ENCODE measurements around the gene RDH5. TPM values are rescaled to one million over a fixed set of nuclear protein-coding genes. Genes with fewer than 3 reads are reported as not detected.
A peak's percentile ranks its signal among the peaks of the same experiment; 100 is the strongest.

RDH5 gene
- total RNA-seq, 1 donor from 2014 or later: 9.7 TPM

DNA sequence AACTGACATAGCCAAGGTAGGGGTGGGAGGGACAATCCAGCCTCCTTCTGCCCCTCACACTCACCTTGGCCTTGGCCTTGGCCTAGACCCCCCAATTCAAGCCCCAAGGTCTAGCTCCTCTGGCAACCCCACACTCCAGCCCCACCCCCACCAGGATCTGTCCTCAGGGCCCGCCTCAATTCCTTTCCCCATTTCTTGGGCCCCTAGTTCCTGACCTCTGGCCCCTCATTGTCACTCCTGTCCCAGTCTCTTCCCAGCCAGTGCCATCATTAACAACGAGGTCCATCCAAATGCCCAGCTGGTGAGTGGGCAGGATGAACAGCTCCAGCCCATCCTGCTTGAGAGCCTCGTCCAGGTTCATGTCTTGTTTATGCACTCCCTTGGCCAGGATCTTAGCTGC, 15.9 kb downstream of the RDH5 start:
- Mint-ChIP-seq H3K27ac (no peak overlapping the region), H3K4me3 (ENCODE audit: low read depth) (no peak overlapping the region), H3K27me3 (no peaks in the 10 kb centered on the region), H3K9me3 (ENCODE audit: low read depth) (no peaks in the 10 kb centered on the region), H3K36me3 (ENCODE audit: insufficient read depth) (no peaks in the 10 kb centered on the region), H3K4me1 (ENCODE audit: low read depth) (peaks cover 13% of the 10 kb centered on the region)
- TF ChIP-seq, protein P1, sequence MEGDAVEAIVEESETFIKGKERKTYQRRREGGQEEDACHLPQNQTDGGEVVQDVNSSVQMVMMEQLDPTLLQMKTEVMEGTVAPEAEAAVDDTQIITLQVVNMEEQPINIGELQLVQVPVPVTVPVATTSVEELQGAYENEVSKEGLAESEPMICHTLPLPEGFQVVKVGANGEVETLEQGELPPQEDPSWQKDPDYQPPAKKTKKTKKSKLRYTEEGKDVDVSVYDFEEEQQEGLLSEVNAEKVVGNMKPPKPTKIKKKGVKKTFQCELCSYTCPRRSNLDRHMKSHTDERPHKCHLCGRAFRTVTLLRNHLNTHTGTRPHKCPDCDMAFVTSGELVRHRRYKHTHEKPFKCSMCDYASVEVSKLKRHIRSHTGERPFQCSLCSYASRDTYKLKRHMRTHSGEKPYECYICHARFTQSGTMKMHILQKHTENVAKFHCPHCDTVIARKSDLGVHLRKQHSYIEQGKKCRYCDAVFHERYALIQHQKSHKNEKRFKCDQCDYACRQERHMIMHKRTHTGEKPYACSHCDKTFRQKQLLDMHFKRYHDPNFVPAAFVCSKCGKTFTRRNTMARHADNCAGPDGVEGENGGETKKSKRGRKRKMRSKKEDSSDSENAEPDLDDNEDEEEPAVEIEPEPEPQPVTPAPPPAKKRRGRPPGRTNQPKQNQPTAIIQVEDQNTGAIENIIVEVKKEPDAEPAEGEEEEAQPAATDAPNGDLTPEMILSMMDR (IDR thresholded peaks at IDR 0.05; ENCODE audit: unreplicated experiment): no peak
- no peak for DNase-seq (ENCODE audit: low spot score, unreplicated experiment)

DNA sequence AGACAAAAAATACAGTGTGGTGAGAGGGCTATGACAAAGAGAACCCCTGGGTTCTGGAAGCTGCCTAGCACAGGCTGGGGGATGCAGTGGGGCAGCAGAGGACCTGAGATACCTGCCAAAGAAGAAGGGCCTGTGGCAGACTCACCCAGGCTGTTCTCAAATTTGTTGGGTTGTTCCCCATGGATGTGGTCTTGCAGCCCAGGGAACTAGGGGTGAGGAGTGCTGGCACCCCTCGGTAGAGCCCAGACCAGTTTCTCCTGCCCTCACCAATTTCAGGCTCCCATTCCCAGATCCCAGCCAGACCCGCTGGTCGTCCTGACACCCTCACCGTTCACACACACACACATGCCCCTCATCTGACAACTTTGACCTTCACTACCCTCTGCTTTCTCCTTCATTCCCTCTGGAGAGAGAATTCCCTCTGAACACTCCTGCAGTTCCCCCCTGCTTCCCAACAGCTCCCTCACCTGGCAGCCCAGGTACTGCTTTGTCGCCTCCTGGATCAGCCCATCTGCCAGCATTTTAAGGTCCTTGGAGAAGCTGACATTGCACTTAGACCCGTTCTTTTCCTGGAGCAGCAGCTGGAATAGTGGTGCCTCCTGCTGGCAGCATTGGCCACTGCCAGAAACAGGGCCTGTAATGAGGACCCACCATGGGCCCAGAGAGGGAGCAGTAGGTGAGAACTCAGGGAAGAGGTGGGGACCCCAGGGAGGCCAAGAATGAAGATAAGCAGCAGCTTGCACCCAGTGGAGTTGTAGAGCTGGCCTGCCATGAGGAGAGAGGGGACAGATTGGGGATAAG, 16.8 kb downstream of the RDH5 start:
- H3K36me3 Mint-ChIP-seq (ENCODE audit: insufficient read depth): no peaks in the 10 kb centered on the region
- peak; percentile 49 for DNase-seq (ENCODE audit: low spot score, unreplicated experiment)
- peaks cover 3% of the 10 kb centered on the region for H3K27me3 Mint-ChIP-seq
- peaks cover 17% of the 10 kb centered on the region for H3K4me1 Mint-ChIP-seq (ENCODE audit: low read depth)
- TF ChIP-seq, protein P1 (IDR thresholded peaks at IDR 0.05; ENCODE audit: unreplicated experiment): peak; percentile 76
- no peaks in the 10 kb centered on the region for H3K9me3 Mint-ChIP-seq (ENCODE audit: low read depth)
- peak overlapping the region; percentile 69 for H3K27ac Mint-ChIP-seq
- H3K4me3 Mint-ChIP-seq (ENCODE audit: low read depth): peak overlapping the region; percentile 50

DNA sequence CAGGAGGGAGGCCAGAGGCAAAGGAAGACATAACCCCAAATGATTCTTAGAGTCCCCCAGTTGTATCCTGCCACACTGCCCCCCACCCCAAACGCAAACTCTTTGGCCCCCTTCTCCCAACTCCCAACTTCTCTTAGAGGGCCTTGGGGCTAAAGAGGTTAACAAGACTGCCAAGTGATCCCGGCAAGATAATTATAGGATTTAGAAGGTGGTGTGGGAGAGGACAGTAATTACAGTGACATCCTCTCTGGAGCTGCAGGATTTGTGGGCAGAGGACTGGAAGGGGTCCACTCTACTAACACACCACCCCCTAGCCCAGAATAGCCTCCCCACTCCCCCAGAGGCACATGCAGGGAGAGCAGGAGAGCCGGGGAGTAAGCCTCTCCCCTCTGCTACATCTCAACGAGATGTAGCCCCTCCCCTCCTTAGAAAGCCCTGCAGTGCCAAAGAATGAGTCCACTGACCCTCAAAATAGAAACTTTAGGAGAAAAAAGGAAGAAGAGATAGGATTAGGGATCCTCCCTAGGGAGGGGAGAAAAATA, 17.5 kb downstream of the RDH5 start:
- H3K36me3 Mint-ChIP-seq (ENCODE audit: insufficient read depth): no peaks in the 10 kb centered on the region
- peak overlapping the region; percentile 95 for H3K27ac Mint-ChIP-seq
- no peak for DNase-seq (ENCODE audit: low spot score, unreplicated experiment)
- peaks cover 22% of the 10 kb centered on the region for H3K4me1 Mint-ChIP-seq (ENCODE audit: low read depth)
- no peaks in the 10 kb centered on the region for H3K9me3 Mint-ChIP-seq (ENCODE audit: low read depth)
- TF ChIP-seq, protein P1 (IDR thresholded peaks at IDR 0.05; ENCODE audit: unreplicated experiment): no peak
- peaks cover 4% of the 10 kb centered on the region for H3K27me3 Mint-ChIP-seq
- peak overlapping the region; percentile 78 for H3K4me3 Mint-ChIP-seq (ENCODE audit: low read depth)

DNA sequence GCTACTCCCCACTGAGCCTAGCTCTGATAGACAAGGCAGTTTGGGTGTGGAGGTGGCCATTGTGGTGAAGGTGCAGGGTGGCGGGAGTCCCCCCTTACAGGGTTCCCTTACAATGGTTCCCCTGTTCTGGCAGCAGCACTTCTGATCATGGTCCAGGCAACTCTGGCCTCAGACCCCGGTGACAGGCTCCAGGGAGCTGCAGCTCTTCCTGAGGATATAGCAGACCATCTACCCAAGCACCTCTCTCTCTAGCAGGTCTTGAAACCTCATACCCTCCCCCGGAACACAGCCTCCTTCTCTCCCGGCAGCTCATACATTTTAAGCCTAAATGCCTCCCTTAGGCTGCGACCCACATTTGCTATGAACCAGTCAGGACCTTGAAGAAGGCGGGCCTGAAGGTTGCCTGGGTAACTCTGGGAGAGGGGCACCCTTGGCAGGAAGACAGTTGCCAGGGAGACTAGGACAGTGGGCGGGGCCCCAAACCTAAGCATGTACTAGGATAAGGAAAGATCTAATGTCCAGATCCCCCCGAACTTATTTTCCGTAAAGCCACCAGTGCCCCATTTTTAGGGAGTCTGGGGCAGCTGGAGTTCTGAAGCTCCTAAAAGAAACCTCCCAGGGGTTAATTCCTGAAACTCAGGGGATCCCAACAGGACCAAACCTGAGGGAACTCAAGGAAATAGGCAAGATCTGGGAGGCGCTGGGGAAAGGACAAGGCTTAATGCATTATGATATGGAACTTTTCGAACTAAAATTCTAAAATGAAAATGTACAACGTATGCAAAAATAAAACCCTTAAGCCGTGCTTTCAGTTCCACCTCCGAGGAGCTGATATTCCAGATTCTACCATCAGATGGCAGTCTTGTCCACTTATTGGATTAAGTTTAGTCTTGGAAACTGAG, 18.2 kb downstream of the RDH5 start:
- TF ChIP-seq, protein P1 (IDR thresholded peaks at IDR 0.05; ENCODE audit: unreplicated experiment): peak; percentile 90
- Mint-ChIP-seq H3K27me3 (peaks cover 4% of the 10 kb centered on the region), H3K27ac (peak overlapping the region; percentile 95), H3K36me3 (ENCODE audit: insufficient read depth) (no peaks in the 10 kb centered on the region), H3K4me1 (ENCODE audit: low read depth) (peaks cover 24% of the 10 kb centered on the region), H3K9me3 (ENCODE audit: low read depth) (no peaks in the 10 kb centered on the region), H3K4me3 (ENCODE audit: low read depth) (peak overlapping the region; percentile 78)
- DNase-seq (ENCODE audit: low spot score, unreplicated experiment): peak; percentile 58

DNA sequence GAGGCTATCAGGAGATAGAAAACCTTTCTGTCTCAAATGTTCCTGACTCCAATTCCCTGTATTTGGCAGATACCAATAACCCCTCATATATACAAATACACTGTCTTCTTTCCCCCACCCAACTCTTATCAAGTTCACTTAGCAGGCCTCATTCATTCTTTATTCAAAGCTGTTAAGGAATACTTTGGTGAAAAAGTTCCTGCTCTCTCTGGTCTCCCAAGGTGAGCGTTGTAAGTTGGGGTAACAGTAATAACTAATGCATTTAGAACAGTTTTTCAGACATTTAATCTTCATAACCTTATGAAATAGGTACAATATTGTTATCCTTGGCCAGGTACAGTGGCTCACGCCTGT, 18.8 kb downstream of the RDH5 start:
- DNase-seq (ENCODE audit: low spot score, unreplicated experiment): no peak
- H3K4me1 Mint-ChIP-seq (ENCODE audit: low read depth): peaks cover 24% of the 10 kb centered on the region
- H3K9me3 Mint-ChIP-seq (ENCODE audit: low read depth): no peaks in the 10 kb centered on the region
- TF ChIP-seq, protein P1 (IDR thresholded peaks at IDR 0.05; ENCODE audit: unreplicated experiment): no peak
- H3K27me3 Mint-ChIP-seq: peaks cover 4% of the 10 kb centered on the region
- no peaks in the 10 kb centered on the region for H3K36me3 Mint-ChIP-seq (ENCODE audit: insufficient read depth)
- H3K4me3 Mint-ChIP-seq (ENCODE audit: low read depth): peak overlapping the region; percentile 78
- no peak overlapping the region for H3K27ac Mint-ChIP-seq

Data from progenitor cell of endocrine pancreas (in vitro differentiated cells).